Keratinocyte (primary cell): ENCODE measurements around the gene HOXD8.

Experiments used
- EZH2 ChIP-seq: IDR thresholded peaks from one replicate; pipeline ENCODE4 v1.6.1; 2012; ENCODE audit warnings: inconsistent platforms, mild to moderate bottlenecking, low read length, moderate library complexity
- TF ChIP-seq, protein P1 (sequence below), 3 experiments: IDR thresholded peaks in 1 of 3; conservative IDR thresholded peaks in 1 of 3; optimal IDR thresholded peaks in 1 of 3; 2 replicates in 2 of 3; 3 replicates in 1 of 3; pipeline versions ENCODE3 to v1.5.1; 2011; ENCODE audit warnings: low read length in 3 of 3, mild to moderate bottlenecking in 3 of 3, moderate library complexity in 2 of 3, control low read depth in 1 of 3, inconsistent platforms in 1 of 3; ENCODE audit not compliant: insufficient read depth in 2 of 3; ENCODE audit errors: extremely low read depth in 1 of 3

DNA sequence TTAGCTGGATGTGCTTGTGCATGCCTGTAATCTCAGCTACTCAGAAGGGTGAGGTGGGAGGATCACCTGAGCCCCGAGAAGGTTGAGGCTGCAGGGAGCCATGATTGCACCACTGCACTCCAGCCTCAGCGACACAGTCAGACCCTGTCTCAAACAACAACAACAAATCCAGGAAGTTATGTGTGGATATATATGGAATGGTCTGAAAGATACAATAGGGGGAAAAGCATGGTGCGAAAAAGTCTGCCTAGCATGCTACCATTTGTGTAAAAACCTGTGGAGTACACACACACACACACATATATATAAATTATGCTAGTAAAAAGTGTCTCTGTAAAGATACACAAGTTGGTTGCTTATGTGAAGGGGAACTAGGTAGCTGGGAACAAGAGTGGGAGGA lies 52.0 kb downstream of the HOXD8 start:
- TF ChIP-seq, protein P1, sequence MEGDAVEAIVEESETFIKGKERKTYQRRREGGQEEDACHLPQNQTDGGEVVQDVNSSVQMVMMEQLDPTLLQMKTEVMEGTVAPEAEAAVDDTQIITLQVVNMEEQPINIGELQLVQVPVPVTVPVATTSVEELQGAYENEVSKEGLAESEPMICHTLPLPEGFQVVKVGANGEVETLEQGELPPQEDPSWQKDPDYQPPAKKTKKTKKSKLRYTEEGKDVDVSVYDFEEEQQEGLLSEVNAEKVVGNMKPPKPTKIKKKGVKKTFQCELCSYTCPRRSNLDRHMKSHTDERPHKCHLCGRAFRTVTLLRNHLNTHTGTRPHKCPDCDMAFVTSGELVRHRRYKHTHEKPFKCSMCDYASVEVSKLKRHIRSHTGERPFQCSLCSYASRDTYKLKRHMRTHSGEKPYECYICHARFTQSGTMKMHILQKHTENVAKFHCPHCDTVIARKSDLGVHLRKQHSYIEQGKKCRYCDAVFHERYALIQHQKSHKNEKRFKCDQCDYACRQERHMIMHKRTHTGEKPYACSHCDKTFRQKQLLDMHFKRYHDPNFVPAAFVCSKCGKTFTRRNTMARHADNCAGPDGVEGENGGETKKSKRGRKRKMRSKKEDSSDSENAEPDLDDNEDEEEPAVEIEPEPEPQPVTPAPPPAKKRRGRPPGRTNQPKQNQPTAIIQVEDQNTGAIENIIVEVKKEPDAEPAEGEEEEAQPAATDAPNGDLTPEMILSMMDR (optimal IDR thresholded peaks at IDR 0.05 in 1 of 3, IDR thresholded peaks at IDR 0.05 in 1 of 3, conservative IDR thresholded peaks at IDR 0.05 in 1 of 3; ENCODE audit: extremely low read depth in 1 of 3, insufficient read depth in 2 of 3, low read length in 3 of 3) = no peak
- TF ChIP-seq EZH2 = no peak
